Osteocyte (in vitro differentiated cells): ENCODE measurements around the gene ANKRD44. TPM values are rescaled to one million over a fixed set of nuclear protein-coding genes. Genes with fewer than 3 reads are reported as not detected.

Experiments
- DNase-seq: peaks from one replicate; pipeline ENCODE4 v3.0.0; 2021; ENCODE audit warnings: mixed read lengths; ENCODE audit not compliant: unreplicated experiment; ENCODE audit errors: extremely low spot score
- H3K27ac Mint-ChIP-seq: one replicate; pipeline ENCODE4 v1.8.0; 2021; ENCODE audit warnings: mild to moderate bottlenecking, mixed read lengths; ENCODE audit not compliant: unreplicated experiment
- H3K27me3 Mint-ChIP-seq: one replicate; pipeline ENCODE4 v1.8.0; 2021; ENCODE audit warnings: mixed read lengths; ENCODE audit not compliant: unreplicated experiment
- H3K36me3 Mint-ChIP-seq: one replicate; pipeline ENCODE4 v1.8.0; 2021; ENCODE audit warnings: mixed read lengths; ENCODE audit not compliant: unreplicated experiment
- H3K4me1 Mint-ChIP-seq: one replicate; pipeline ENCODE4 v1.8.0; 2021; ENCODE audit warnings: mixed read lengths; ENCODE audit not compliant: unreplicated experiment
- H3K4me3 Mint-ChIP-seq: one replicate; pipeline ENCODE4 v1.8.0; 2021; ENCODE audit warnings: mild to moderate bottlenecking, moderate library complexity, mixed read lengths; ENCODE audit not compliant: unreplicated experiment
- H3K9me3 Mint-ChIP-seq: one replicate; pipeline ENCODE4 v1.8.0; 2021; ENCODE audit warnings: mixed read lengths; ENCODE audit not compliant: unreplicated experiment
- total RNA-seq: library from RNA; stranded (reverse); gene quantifications from 2 replicates; pipeline ENCODE4 v1.2.1, GENCODE V29; 2021
- TF ChIP-seq, protein P1 (sequence below): fragments of 200-600 bp; sonication (generic); IDR thresholded peaks from 2 replicates; pipeline ENCODE4 v1.5.0; 2021; ENCODE audit warnings: antibody characterized with exemption, mild to moderate bottlenecking, moderate library complexity

The ANKRD44 gene
- total RNA-seq, 1 donor from 2014 or later = 16.6 TPM

GRCh38 chr2:197108758-197109157 is 201.8 kb downstream of the ANKRD44 start:
- TF ChIP-seq, protein P1, sequence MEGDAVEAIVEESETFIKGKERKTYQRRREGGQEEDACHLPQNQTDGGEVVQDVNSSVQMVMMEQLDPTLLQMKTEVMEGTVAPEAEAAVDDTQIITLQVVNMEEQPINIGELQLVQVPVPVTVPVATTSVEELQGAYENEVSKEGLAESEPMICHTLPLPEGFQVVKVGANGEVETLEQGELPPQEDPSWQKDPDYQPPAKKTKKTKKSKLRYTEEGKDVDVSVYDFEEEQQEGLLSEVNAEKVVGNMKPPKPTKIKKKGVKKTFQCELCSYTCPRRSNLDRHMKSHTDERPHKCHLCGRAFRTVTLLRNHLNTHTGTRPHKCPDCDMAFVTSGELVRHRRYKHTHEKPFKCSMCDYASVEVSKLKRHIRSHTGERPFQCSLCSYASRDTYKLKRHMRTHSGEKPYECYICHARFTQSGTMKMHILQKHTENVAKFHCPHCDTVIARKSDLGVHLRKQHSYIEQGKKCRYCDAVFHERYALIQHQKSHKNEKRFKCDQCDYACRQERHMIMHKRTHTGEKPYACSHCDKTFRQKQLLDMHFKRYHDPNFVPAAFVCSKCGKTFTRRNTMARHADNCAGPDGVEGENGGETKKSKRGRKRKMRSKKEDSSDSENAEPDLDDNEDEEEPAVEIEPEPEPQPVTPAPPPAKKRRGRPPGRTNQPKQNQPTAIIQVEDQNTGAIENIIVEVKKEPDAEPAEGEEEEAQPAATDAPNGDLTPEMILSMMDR = no peak
- Mint-ChIP-seq H3K27me3 (no peaks in the 10 kb centered on the region), H3K4me1 (peaks cover 30% of the 10 kb centered on the region), H3K9me3 (no peaks in the 10 kb centered on the region), H3K27ac (peak overlapping the region; percentile 96), H3K4me3 (no peak overlapping the region), H3K36me3 (no peaks in the 10 kb centered on the region)
- no peak for DNase-seq

- H3K36me3 Mint-ChIP-seq = no peaks in the 10 kb centered on the region
- TF ChIP-seq, protein P1 = no peak
- H3K4me1 Mint-ChIP-seq = peaks cover 28% of the 10 kb centered on the region
- H3K4me3 Mint-ChIP-seq = no peak overlapping the region
- H3K27me3 Mint-ChIP-seq = no peaks in the 10 kb centered on the region
- no peaks in the 10 kb centered on the region for H3K9me3 Mint-ChIP-seq
- H3K27ac Mint-ChIP-seq = peak overlapping the region; percentile 96
- no peak for DNase-seq
These were observed 203.0 kb downstream of the ANKRD44 start for GRCh38 chr2:197107291-197108269.

DNA sequence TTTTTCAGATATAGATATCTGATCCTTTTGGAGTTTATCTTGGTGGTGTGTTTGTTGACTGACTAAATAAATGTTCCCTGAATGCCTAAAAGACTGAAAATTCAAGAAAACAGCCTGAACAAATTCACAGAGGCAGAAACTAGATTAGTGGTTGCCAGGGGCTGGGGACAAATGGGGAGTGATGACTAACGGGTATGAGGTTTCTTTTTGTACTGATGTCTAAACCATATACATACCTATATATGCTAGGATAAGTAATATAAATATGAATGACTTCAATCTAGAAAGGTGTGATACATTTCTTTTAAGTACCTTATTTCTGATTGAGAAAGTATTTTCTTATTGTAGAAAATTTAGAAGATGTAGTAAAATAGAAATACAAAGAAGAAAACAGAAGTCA is 207.2 kb downstream of the ANKRD44 start:
- peaks cover 4% of the 10 kb centered on the region for H3K36me3 Mint-ChIP-seq
- no peak overlapping the region for H3K4me3 Mint-ChIP-seq
- TF ChIP-seq, protein P1 = no peak
- no peaks in the 10 kb centered on the region for H3K27me3 Mint-ChIP-seq
- H3K4me1 Mint-ChIP-seq = peaks cover 17% of the 10 kb centered on the region
- no peak for DNase-seq
- no peak overlapping the region for H3K27ac Mint-ChIP-seq
- H3K9me3 Mint-ChIP-seq = no peaks in the 10 kb centered on the region

- Mint-ChIP-seq H3K27me3 (no peaks in the 10 kb centered on the region), H3K4me1 (peaks cover 11% of the 10 kb centered on the region), H3K4me3 (no peak overlapping the region), H3K36me3 (peaks cover 4% of the 10 kb centered on the region), H3K27ac (no peak overlapping the region), H3K9me3 (no peaks in the 10 kb centered on the region)
- no peak for DNase-seq
- TF ChIP-seq, protein P1 = no peak
These were observed 208.3 kb downstream of the ANKRD44 start for GRCh38 chr2:197102231-197102630.

- no peaks in the 10 kb centered on the region for H3K27me3 Mint-ChIP-seq
- TF ChIP-seq, protein P1 = no peak
- peaks cover 4% of the 10 kb centered on the region for H3K36me3 Mint-ChIP-seq
- no peak overlapping the region for H3K27ac Mint-ChIP-seq
- DNase-seq = no peak
- no peak overlapping the region for H3K4me3 Mint-ChIP-seq
- peaks cover 7% of the 10 kb centered on the region for H3K4me1 Mint-ChIP-seq
- no peaks in the 10 kb centered on the region for H3K9me3 Mint-ChIP-seq
These were observed 209.1 kb downstream of the ANKRD44 start for GRCh38 chr2:197101519-197101918.
